Neural cell (in vitro differentiated cells): ENCODE results near the gene HPRT1. TPM values are rescaled to one million over a fixed set of nuclear protein-coding genes. Genes with fewer than 3 reads are reported as not detected.

Experiments
- H2AFZ ChIP-seq: fragments of 200-600, 300-800 bp; sonication (generic), shearing (Covaris generic); 2 replicates; pipeline ENCODE4 v1.6.0; 2014; ENCODE audit warnings: low read depth, mild to moderate bottlenecking, antibody characterized with exemption, low read length, moderate library complexity
- H3F3A ChIP-seq: fragments of 200-600 bp; shearing (Covaris generic); 2 replicates; pipeline ENCODE4 v1.6.1; 2016; ENCODE audit warnings: mild to moderate bottlenecking, moderate library complexity, mixed read lengths, antibody characterized with exemption, low read length; ENCODE audit not compliant: insufficient read depth, poor library complexity, severe bottlenecking
- H3K27ac ChIP-seq: fragments of 200-600, 300-800 bp; sonication (generic), shearing (Covaris generic); 2 replicates; pipeline ENCODE4 v1.5.1; 2014; ENCODE audit warnings: mild to moderate bottlenecking, low read length, moderate library complexity
- H3K27me3 ChIP-seq: fragments of 300-800, 200-600 bp; sonication (generic), shearing (Covaris generic); 2 replicates; pipeline ENCODE4 v1.6.0; 2014; ENCODE audit warnings: mild to moderate bottlenecking, low read depth, low read length, moderate library complexity; ENCODE audit not compliant: insufficient read depth
- H3K36me3 ChIP-seq: fragments of 300-800, 200-600 bp; sonication (generic), shearing (Covaris generic); 2 replicates; pipeline ENCODE4 v1.5.1; 2014; ENCODE audit warnings: mild to moderate bottlenecking, antibody characterized with exemption, low read length, moderate library complexity; ENCODE audit not compliant: insufficient read depth
- H3K4me2 ChIP-seq: fragments of 300-800, 200-600 bp; sonication (generic), shearing (Covaris generic); 2 replicates; pipeline ENCODE4 v1.6.0; 2014; ENCODE audit warnings: mild to moderate bottlenecking, low read length
- H3K4me3 ChIP-seq: fragments of 300-800, 200-600 bp; sonication (generic), shearing (Covaris generic); 2 replicates; pipeline ENCODE4 v1.5.1; 2014; ENCODE audit warnings: mild to moderate bottlenecking, low read length, moderate library complexity
- H3K79me2 ChIP-seq: fragments of 200-600 bp; shearing (Covaris generic); replicated peaks from 2 replicates; pipeline ENCODE4 v1.6.0; 2014; ENCODE audit warnings: mild to moderate bottlenecking, low read length, moderate library complexity; ENCODE audit not compliant: insufficient read depth
- H3K9ac ChIP-seq: fragments of 300-800, 200-600 bp; sonication (generic), shearing (Covaris generic); 2 replicates; pipeline ENCODE4 v1.6.1; 2016; ENCODE audit warnings: mild to moderate bottlenecking, low read length, mixed read lengths
- H3K9me2 ChIP-seq: fragments of 200-600 bp; shearing (Covaris generic); 2 replicates; pipeline ENCODE4 v1.6.1; 2016; ENCODE audit warnings: mild to moderate bottlenecking, low read length, mixed read lengths; ENCODE audit not compliant: insufficient read depth
- H3K9me3 ChIP-seq: fragments of 200-600, 300-800 bp; sonication (generic), shearing (Covaris generic); 2 replicates; pipeline ENCODE4 v1.6.1; 2016; ENCODE audit warnings: mild to moderate bottlenecking, mixed run types, low read length, moderate library complexity, mixed read lengths
- H4K20me1 ChIP-seq: fragments of 200-600 bp; shearing (Covaris generic); 2 replicates; pipeline ENCODE4 v1.6.1; 2016; ENCODE audit warnings: mild to moderate bottlenecking, mixed run types; ENCODE audit not compliant: insufficient read depth
- EP300 ChIP-seq: fragments of 450-650 bp; conservative IDR thresholded peaks from 2 replicates; pipeline ENCODE4 v1.6.1; 2014; ENCODE audit warnings: antibody characterized with exemption, mild to moderate bottlenecking, moderate library complexity; ENCODE audit not compliant: poor library complexity, severe bottlenecking
- EZH2 ChIP-seq: fragments of 200-600, 300-800 bp; shearing (Covaris generic), sonication (generic); IDR thresholded peaks from 2 replicates; pipeline ENCODE4 v1.6.1; 2014; ENCODE audit warnings: antibody characterized with exemption, low read length, borderline replicate concordance, mild to moderate bottlenecking; ENCODE audit not compliant: insufficient read depth, poor library complexity, severe bottlenecking
- MXI1 ChIP-seq: fragments of 450-650 bp; conservative IDR thresholded peaks from 2 replicates; pipeline ENCODE4 v1.6.1; 2014; ENCODE audit warnings: antibody characterized with exemption, mild to moderate bottlenecking; ENCODE audit not compliant: poor library complexity, severe bottlenecking
- POLR2AphosphoS5 ChIP-seq: IDR thresholded peaks from 2 replicates; pipeline ENCODE4 v1.6.1; 2012
- RAD21 ChIP-seq: fragments of 450-650 bp; conservative IDR thresholded peaks from 2 replicates; pipeline ENCODE4 v1.6.1; 2014; ENCODE audit warnings: antibody characterized with exemption, mild to moderate bottlenecking, moderate library complexity
- SMC3 ChIP-seq: fragments of 450-650 bp; conservative IDR thresholded peaks from 2 replicates; pipeline ENCODE4 v1.6.1; 2014; ENCODE audit warnings: antibody characterized with exemption, mild to moderate bottlenecking, moderate library complexity; ENCODE audit not compliant: poor library complexity
- TAF1 ChIP-seq: IDR thresholded peaks from 2 replicates; pipeline ENCODE4 v1.6.1; 2012; ENCODE audit warnings: low read depth
- polyA plus RNA-seq: library from polyadenylated mRNA; depleted of rRNA; stranded (reverse); fragments of >200 nt; gene quantifications from 2 replicates; pipeline ENCODE4 v1.2.3, GENCODE V29; 2014
- TF ChIP-seq, protein P1 (sequence below): fragments of 450-650 bp; IDR thresholded peaks from 2 replicates; pipeline ENCODE4 v1.5.1; 2014; ENCODE audit warnings: antibody characterized with exemption, mild to moderate bottlenecking, moderate library complexity; ENCODE audit not compliant: poor library complexity, severe bottlenecking
- TF ChIP-seq, protein P2 (sequence below): IDR thresholded peaks from 2 replicates; pipeline ENCODE4 v1.6.1; 2012; ENCODE audit warnings: borderline replicate concordance

HPRT1 gene
- polyA plus RNA-seq, 1 donor from 2014 or later: 10.1 TPM

DNA sequence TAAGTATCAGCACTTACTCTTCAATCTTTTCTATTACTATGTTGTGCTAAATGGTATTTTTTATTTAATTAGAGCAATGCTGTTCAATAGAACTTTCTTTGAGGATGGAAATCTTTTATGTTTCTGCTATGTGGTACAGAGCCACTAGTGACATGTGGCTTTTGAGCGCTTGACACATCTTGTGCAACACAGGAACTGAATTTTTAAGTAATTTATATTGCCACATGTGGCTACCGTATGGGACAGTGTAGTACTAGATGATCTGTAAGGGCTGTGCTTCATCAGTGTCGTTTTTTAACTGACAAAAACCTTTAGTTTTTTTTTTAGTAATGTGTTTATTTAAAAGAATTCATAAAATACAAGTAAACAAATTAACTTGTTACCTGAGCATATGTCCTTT is 22.4 kb downstream of the HPRT1 start:
- no peaks in the 10 kb centered on the region for H3K9me3 ChIP-seq
- no peak overlapping the region for H3K4me3 ChIP-seq
- no peaks in the 10 kb centered on the region for H4K20me1 ChIP-seq
- H3K36me3 ChIP-seq: no peaks in the 10 kb centered on the region
- no peak overlapping the region for H3K27ac ChIP-seq
- H3K9ac ChIP-seq: no peak overlapping the region
- TF ChIP-seq TAF1 (no peak), MXI1 (no peak), SMC3 (no peak), EP300 (no peak), POLR2AphosphoS5 (no peak), RAD21 (no peak), EZH2 (no peak)
- TF ChIP-seq, protein P1, sequence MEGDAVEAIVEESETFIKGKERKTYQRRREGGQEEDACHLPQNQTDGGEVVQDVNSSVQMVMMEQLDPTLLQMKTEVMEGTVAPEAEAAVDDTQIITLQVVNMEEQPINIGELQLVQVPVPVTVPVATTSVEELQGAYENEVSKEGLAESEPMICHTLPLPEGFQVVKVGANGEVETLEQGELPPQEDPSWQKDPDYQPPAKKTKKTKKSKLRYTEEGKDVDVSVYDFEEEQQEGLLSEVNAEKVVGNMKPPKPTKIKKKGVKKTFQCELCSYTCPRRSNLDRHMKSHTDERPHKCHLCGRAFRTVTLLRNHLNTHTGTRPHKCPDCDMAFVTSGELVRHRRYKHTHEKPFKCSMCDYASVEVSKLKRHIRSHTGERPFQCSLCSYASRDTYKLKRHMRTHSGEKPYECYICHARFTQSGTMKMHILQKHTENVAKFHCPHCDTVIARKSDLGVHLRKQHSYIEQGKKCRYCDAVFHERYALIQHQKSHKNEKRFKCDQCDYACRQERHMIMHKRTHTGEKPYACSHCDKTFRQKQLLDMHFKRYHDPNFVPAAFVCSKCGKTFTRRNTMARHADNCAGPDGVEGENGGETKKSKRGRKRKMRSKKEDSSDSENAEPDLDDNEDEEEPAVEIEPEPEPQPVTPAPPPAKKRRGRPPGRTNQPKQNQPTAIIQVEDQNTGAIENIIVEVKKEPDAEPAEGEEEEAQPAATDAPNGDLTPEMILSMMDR: no peak
- TF ChIP-seq, protein P2, sequence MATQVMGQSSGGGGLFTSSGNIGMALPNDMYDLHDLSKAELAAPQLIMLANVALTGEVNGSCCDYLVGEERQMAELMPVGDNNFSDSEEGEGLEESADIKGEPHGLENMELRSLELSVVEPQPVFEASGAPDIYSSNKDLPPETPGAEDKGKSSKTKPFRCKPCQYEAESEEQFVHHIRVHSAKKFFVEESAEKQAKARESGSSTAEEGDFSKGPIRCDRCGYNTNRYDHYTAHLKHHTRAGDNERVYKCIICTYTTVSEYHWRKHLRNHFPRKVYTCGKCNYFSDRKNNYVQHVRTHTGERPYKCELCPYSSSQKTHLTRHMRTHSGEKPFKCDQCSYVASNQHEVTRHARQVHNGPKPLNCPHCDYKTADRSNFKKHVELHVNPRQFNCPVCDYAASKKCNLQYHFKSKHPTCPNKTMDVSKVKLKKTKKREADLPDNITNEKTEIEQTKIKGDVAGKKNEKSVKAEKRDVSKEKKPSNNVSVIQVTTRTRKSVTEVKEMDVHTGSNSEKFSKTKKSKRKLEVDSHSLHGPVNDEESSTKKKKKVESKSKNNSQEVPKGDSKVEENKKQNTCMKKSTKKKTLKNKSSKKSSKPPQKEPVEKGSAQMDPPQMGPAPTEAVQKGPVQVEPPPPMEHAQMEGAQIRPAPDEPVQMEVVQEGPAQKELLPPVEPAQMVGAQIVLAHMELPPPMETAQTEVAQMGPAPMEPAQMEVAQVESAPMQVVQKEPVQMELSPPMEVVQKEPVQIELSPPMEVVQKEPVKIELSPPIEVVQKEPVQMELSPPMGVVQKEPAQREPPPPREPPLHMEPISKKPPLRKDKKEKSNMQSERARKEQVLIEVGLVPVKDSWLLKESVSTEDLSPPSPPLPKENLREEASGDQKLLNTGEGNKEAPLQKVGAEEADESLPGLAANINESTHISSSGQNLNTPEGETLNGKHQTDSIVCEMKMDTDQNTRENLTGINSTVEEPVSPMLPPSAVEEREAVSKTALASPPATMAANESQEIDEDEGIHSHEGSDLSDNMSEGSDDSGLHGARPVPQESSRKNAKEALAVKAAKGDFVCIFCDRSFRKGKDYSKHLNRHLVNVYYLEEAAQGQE: no peak
- H3F3A ChIP-seq: no peaks in the 10 kb centered on the region
- no peaks in the 10 kb centered on the region for H3K79me2 ChIP-seq
- H2AFZ ChIP-seq: no peak overlapping the region
- no peak overlapping the region for H3K4me2 ChIP-seq
- no peaks in the 10 kb centered on the region for H3K9me2 ChIP-seq
- no peaks in the 10 kb centered on the region for H3K27me3 ChIP-seq

DNA sequence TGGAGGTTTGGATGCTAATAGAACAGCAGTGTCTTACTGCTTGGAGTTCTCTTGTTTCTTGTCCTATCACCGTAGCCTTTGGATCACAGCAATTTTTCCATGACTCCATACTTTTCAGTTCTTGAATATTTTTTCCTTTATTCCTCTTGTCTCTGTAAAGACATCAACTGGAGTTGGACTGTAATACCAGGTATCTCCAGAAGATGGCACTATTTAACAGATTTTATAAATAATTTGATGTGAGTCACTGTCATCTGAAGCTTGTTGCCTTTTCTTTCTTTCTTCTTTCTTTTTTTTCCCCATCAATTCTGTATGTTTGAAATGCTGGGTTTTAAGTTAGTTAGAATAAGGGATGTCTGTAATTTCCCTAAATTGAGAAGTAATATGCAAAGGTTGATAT is 24.1 kb downstream of the HPRT1 start:
- H3K27me3 ChIP-seq: no peaks in the 10 kb centered on the region
- H3K27ac ChIP-seq: no peak overlapping the region
- no peak overlapping the region for H3K9ac ChIP-seq
- peak; percentile 61 for TF ChIP-seq RAD21
- TF ChIP-seq POLR2AphosphoS5: no peak
- TF ChIP-seq, protein P1: peak; percentile 64
- no peak for TF ChIP-seq EZH2
- TF ChIP-seq SMC3: peak; percentile 58
- no peaks in the 10 kb centered on the region for H3K36me3 ChIP-seq
- H3F3A ChIP-seq: no peaks in the 10 kb centered on the region
- no peaks in the 10 kb centered on the region for H3K79me2 ChIP-seq
- H2AFZ ChIP-seq: no peak overlapping the region
- H3K9me2 ChIP-seq: no peaks in the 10 kb centered on the region
- H4K20me1 ChIP-seq: no peaks in the 10 kb centered on the region
- no peaks in the 10 kb centered on the region for H3K9me3 ChIP-seq
- H3K4me2 ChIP-seq: no peak overlapping the region
- H3K4me3 ChIP-seq: no peak overlapping the region
